GM23248 (cell line): Measurements from ENCODE around the gene SLC15A4. TPM values are rescaled to one million over a fixed set of nuclear protein-coding genes. Genes with fewer than 3 reads are reported as not detected.

Experiments
- DNase-seq: peaks from one replicate; pipeline ENCODE4 v3.0.0-alpha.2; 2015
- H2AFZ ChIP-seq: fragments of 200-600 bp; sonication (generic); 2 replicates; pipeline ENCODE4 v1.6.1; 2016; ENCODE audit warnings: antibody characterized with exemption
- H3F3A ChIP-seq: fragments of 200-600 bp; sonication (generic); 2 replicates; pipeline ENCODE4 v1.6.1; 2016; ENCODE audit warnings: mild to moderate bottlenecking, antibody characterized with exemption, mixed run types; ENCODE audit not compliant: insufficient read depth
- H3K27ac ChIP-seq: fragments of 200-600 bp; sonication (generic); 2 replicates; pipeline ENCODE4 v1.5.1; 2016; ENCODE audit warnings: mild to moderate bottlenecking
- H3K27me3 ChIP-seq: fragments of 200-600 bp; sonication (generic); replicated peaks from 2 replicates; pipeline ENCODE4 v1.6.1; 2016; ENCODE audit warnings: mild to moderate bottlenecking; ENCODE audit not compliant: insufficient read depth
- H3K36me3 ChIP-seq: fragments of 200-600 bp; sonication (generic); 2 replicates; pipeline ENCODE4 v1.6.1; 2016; ENCODE audit warnings: low read depth, mild to moderate bottlenecking
- H3K4me1 ChIP-seq: fragments of 200-600 bp; sonication (generic); 2 replicates; pipeline ENCODE4 v1.6.1; 2016; ENCODE audit warnings: mild to moderate bottlenecking; ENCODE audit not compliant: insufficient read depth
- H3K4me2 ChIP-seq: fragments of 200-600 bp; sonication (generic); one replicate; pipeline ENCODE4 v1.6.1; 2016; ENCODE audit warnings: mild to moderate bottlenecking; ENCODE audit not compliant: unreplicated experiment
- H3K4me3 ChIP-seq: fragments of 200-600 bp; sonication (generic); 2 replicates; pipeline ENCODE4 v1.5.1; 2016; ENCODE audit warnings: mild to moderate bottlenecking
- H3K79me2 ChIP-seq: fragments of 200-600 bp; sonication (generic); 2 replicates; pipeline ENCODE4 v1.6.1; 2016; ENCODE audit warnings: mild to moderate bottlenecking; ENCODE audit not compliant: insufficient read depth
- H3K9ac ChIP-seq: fragments of 200-600 bp; sonication (generic); 2 replicates; pipeline ENCODE4 v1.6.1; 2016; ENCODE audit warnings: mild to moderate bottlenecking
- H3K9me2 ChIP-seq: fragments of 200-600 bp; sonication (generic); 2 replicates; pipeline ENCODE4 v1.6.1; 2016; ENCODE audit warnings: mixed run types, mild to moderate bottlenecking, moderate library complexity; ENCODE audit not compliant: insufficient read depth
- H3K9me3 ChIP-seq: fragments of 200-600 bp; sonication (generic); one replicate; pipeline ENCODE4 v1.6.1; 2017; ENCODE audit warnings: low read depth
- H4K20me1 ChIP-seq: fragments of 200-600 bp; sonication (generic); 2 replicates; pipeline ENCODE4 v1.6.0; 2016; ENCODE audit not compliant: insufficient read depth
- EZH2 ChIP-seq: fragments of 200-600 bp; sonication (generic); IDR thresholded peaks from 2 replicates; pipeline ENCODE4 v1.6.1; 2018; ENCODE audit warnings: antibody characterized with exemption, mild to moderate bottlenecking; ENCODE audit not compliant: insufficient read depth, poor library complexity, severe bottlenecking
- EZH2phosphoT487 ChIP-seq: fragments of 200-600 bp; sonication (generic); IDR thresholded peaks from 2 replicates; pipeline ENCODE4 v1.6.1; 2018; ENCODE audit warnings: antibody characterized with exemption, moderate library complexity, mild to moderate bottlenecking, low read depth; ENCODE audit not compliant: insufficient read depth
- WGBS, 2 experiments: methylation state at CpG; one replicate each; pipeline ENCODE4 v1.1.6; 2015 to 2017; ENCODE audit warnings: low lambda C conversion rate in 2 of 2, low coverage in 1 of 2; ENCODE audit errors: missing lambda C conversion rate in 2 of 2; 5-methylcytosine and 5-hydroxymethylcytosine counted together
- in situ Hi-C: fragments of 300-500 bp; cut with MboI; formaldehyde crosslinking; loops from 2 replicates; pipeline ENCODE4 v1.15.0; 2020
- polyA plus RNA-seq: library from polyadenylated mRNA; unstranded; fragments of >200 nt; fragmentation: Nextera tagmentation; extraction: Ambion mirVana; gene quantifications from 2 replicates; pipeline ENCODE4 v1.2.1, GENCODE V29; 2016
- total RNA-seq: library from RNA; depleted of rRNA; stranded (reverse); fragments of >200 nt; shearing (Covaris generic); gene quantifications from 2 replicates; pipeline ENCODE4 v1.2.3, GENCODE V29; 2014

SLC15A4 gene
- total and polyA plus RNA-seq, 2 experiments from 2014 or later: 5.7 to 50.3 TPM

GRCh38 chr12:128820253-128820652 lies 3.5 kb downstream of the SLC15A4 start:
- peaks cover 82% of the 10 kb centered on the region for H3K79me2 ChIP-seq
- H3K27me3 ChIP-seq: no peaks in the 10 kb centered on the region
- no peaks in the 10 kb centered on the region for H4K20me1 ChIP-seq
- peaks cover 44% of the 10 kb centered on the region for H3K4me1 ChIP-seq
- H2AFZ ChIP-seq: no peak overlapping the region
- no peaks in the 10 kb centered on the region for H3K9me2 ChIP-seq
- no peak overlapping the region for H3K4me3 ChIP-seq
- H3K9ac ChIP-seq: no peak overlapping the region
- no peaks in the 10 kb centered on the region for H3K9me3 ChIP-seq
- WGBS, 2 experiments: 84 to 87% methylated on average over 6 of the region's 6 CpGs
- no peak for DNase-seq
- in situ Hi-C loops: no loop called here
- TF ChIP-seq EZH2phosphoT487 (no peak), EZH2 (no peak)
- no peak overlapping the region for H3K4me2 ChIP-seq
- H3F3A ChIP-seq: peaks cover 4% of the 10 kb centered on the region; the same call in 1 of the 2 replicates
- H3K36me3 ChIP-seq: no peaks in the 10 kb centered on the region
- H3K27ac ChIP-seq: no peak overlapping the region

GRCh38 chr12:128819293-128820144 lies 4.2 kb downstream of the SLC15A4 start:
- peak overlapping the region; percentile 82 for H3K27ac ChIP-seq
- no peak overlapping the region for H3K4me2 ChIP-seq
- DNase-seq: no peak
- H3K9me3 ChIP-seq: no peaks in the 10 kb centered on the region
- no peaks in the 10 kb centered on the region for H3K9me2 ChIP-seq
- no peak for TF ChIP-seq EZH2
- TF ChIP-seq EZH2phosphoT487: no peak
- H3K4me3 ChIP-seq: no peak overlapping the region
- no peaks in the 10 kb centered on the region for H4K20me1 ChIP-seq
- peaks cover 5% of the 10 kb centered on the region; the same call in 1 of the 2 replicates for H3F3A ChIP-seq
- WGBS, 2 experiments: 88% methylated on average over 16 of the region's 16 CpGs
- H3K4me1 ChIP-seq: peaks cover 39% of the 10 kb centered on the region
- H3K9ac ChIP-seq: no peak overlapping the region
- no peaks in the 10 kb centered on the region for H3K36me3 ChIP-seq
- no peak overlapping the region for H2AFZ ChIP-seq
- in situ Hi-C loops: no loop called here
- H3K79me2 ChIP-seq: peaks cover 89% of the 10 kb centered on the region
- H3K27me3 ChIP-seq: no peaks in the 10 kb centered on the region

- Histone ChIP-seq H3K9ac (peak overlapping the region; percentile 73), H3K27ac (peak overlapping the region; percentile 82), H4K20me1 (no peaks in the 10 kb centered on the region), H3F3A (peaks cover 16% of the 10 kb centered on the region; the same call in 1 of the 2 replicates), H3K4me1 (peaks cover 44% of the 10 kb centered on the region), H3K9me3 (no peaks in the 10 kb centered on the region), H3K36me3 (no peaks in the 10 kb centered on the region), H3K79me2 (peaks cover 100% of the 10 kb centered on the region), H3K27me3 (no peaks in the 10 kb centered on the region), H3K4me3 (no peak overlapping the region), H3K9me2 (no peaks in the 10 kb centered on the region), H2AFZ (peak overlapping the region; percentile 5; the same call in 1 of the 2 replicates), H3K4me2 (peak overlapping the region; percentile 13)
- no peak for TF ChIP-seq EZH2phosphoT487
- no peak for TF ChIP-seq EZH2
- 67 to 69% methylated on average over 13 of the region's 13 CpGs for WGBS, 2 experiments
- peak; percentile 65 for DNase-seq
- in situ Hi-C loops: no loop called here
Observed at GRCh38 chr12:128818065-128819022, 5.4 kb downstream of the SLC15A4 start.

GRCh38 chr12:128817111-128818015 lies 6.4 kb downstream of the SLC15A4 start:
- Histone ChIP-seq H3K27ac (peak overlapping the region; percentile 82), H3K9ac (peak overlapping the region; percentile 73), H3F3A (peaks cover 24% of the 10 kb centered on the region; the same call in 1 of the 2 replicates), H3K79me2 (peaks cover 99% of the 10 kb centered on the region), H3K4me3 (no peak overlapping the region), H3K9me3 (no peaks in the 10 kb centered on the region), H4K20me1 (no peaks in the 10 kb centered on the region), H2AFZ (peak overlapping the region; percentile 5; the same call in 1 of the 2 replicates), H3K36me3 (no peaks in the 10 kb centered on the region), H3K4me1 (peaks cover 52% of the 10 kb centered on the region), H3K9me2 (no peaks in the 10 kb centered on the region), H3K27me3 (no peaks in the 10 kb centered on the region), H3K4me2 (peak overlapping the region; percentile 13)
- whole genome bisulfite sequencing, 2 experiments: 36 to 37% methylated on average over 8 of the region's 8 CpGs
- TF ChIP-seq EZH2phosphoT487 (no peak), EZH2 (no peak)
- peak; percentile 83 for DNase-seq
- in situ Hi-C loops: no loop called here
